ENCODE results near the gene DCN.

The DCN gene

GRCh38 chr12:91154131-91154530, 28.5 kb downstream of the DCN start:
- no peaks in the 10 kb centered on the region for H3K36me3 ChIP-seq (ENCODE audit: insufficient read depth, low read length)
- TF ChIP-seq CTCF (IDR thresholded peaks at IDR 0.05; ENCODE audit: borderline replicate concordance, extremely low read depth, low read length, poor library complexity, severe bottlenecking) (no peak), EZH2 (IDR thresholded peaks at IDR 0.05; ENCODE audit: borderline replicate concordance, low read depth, low read length, severe bottlenecking) (no peak)
- DNase-seq, result no peak
- no peaks in the 10 kb centered on the region for H3K27me3 ChIP-seq (ENCODE audit: insufficient read depth, low read length, poor library complexity)
- H3K27ac ChIP-seq (ENCODE audit: low read length), result no peak overlapping the region
- no peak overlapping the region for H3K9ac ChIP-seq (ENCODE audit: low read depth, low read length)
- H4K20me1 ChIP-seq (ENCODE audit: insufficient read depth, low read length), result no peaks in the 10 kb centered on the region
- no peak overlapping the region for H3K4me2 ChIP-seq (ENCODE audit: insufficient read depth, low read length)
- H2AFZ ChIP-seq (ENCODE audit: low read depth, low read length), result no peak overlapping the region
- no peaks in the 10 kb centered on the region for H3K4me1 ChIP-seq (ENCODE audit: insufficient read depth, low read length)
- ATAC-seq (ENCODE audit: insufficient read depth, low read depth), result no peak
- H3K4me3 ChIP-seq (ENCODE audit: low read depth in 1 of 2, low read length in 2 of 2), result no peak overlapping the region
- no peaks in the 10 kb centered on the region for H3K79me2 ChIP-seq (ENCODE audit: insufficient read depth, low read length)
- H3K9me3 ChIP-seq (ENCODE audit: insufficient read depth, low read length, severe bottlenecking), result no peaks in the 10 kb centered on the region

- no peaks in the 10 kb centered on the region for H3K27me3 ChIP-seq (ENCODE audit: insufficient read depth, low read length, poor library complexity)
- H3K4me1 ChIP-seq (ENCODE audit: insufficient read depth, low read length), result no peaks in the 10 kb centered on the region
- no peak for ATAC-seq (ENCODE audit: insufficient read depth, low read depth)
- no peak overlapping the region for H2AFZ ChIP-seq (ENCODE audit: low read depth, low read length)
- no peak overlapping the region for H3K4me2 ChIP-seq (ENCODE audit: insufficient read depth, low read length)
- no peaks in the 10 kb centered on the region for H3K9me3 ChIP-seq (ENCODE audit: insufficient read depth, low read length, severe bottlenecking)
- H3K27ac ChIP-seq (ENCODE audit: low read length), result no peak overlapping the region
- no peak overlapping the region for H3K4me3 ChIP-seq (ENCODE audit: low read depth in 1 of 2, low read length in 2 of 2)
- no peak overlapping the region for H3K9ac ChIP-seq (ENCODE audit: low read depth, low read length)
- DNase-seq, result no peak
- TF ChIP-seq CTCF (IDR thresholded peaks at IDR 0.05; ENCODE audit: borderline replicate concordance, extremely low read depth, low read length, poor library complexity, severe bottlenecking) (no peak), EZH2 (IDR thresholded peaks at IDR 0.05; ENCODE audit: borderline replicate concordance, low read depth, low read length, severe bottlenecking) (no peak)
- no peaks in the 10 kb centered on the region for H3K79me2 ChIP-seq (ENCODE audit: insufficient read depth, low read length)
- H3K36me3 ChIP-seq (ENCODE audit: insufficient read depth, low read length), result no peaks in the 10 kb centered on the region
- H4K20me1 ChIP-seq (ENCODE audit: insufficient read depth, low read length), result no peaks in the 10 kb centered on the region
These were observed 38.6 kb downstream of the DCN start for GRCh38 chr12:91144053-91144452.

GRCh38 chr12:91143206-91143605, 39.4 kb downstream of the DCN start:
- Histone ChIP-seq H3K4me3 (ENCODE audit: low read depth in 1 of 2, low read length in 2 of 2) (no peak overlapping the region), H3K4me1 (ENCODE audit: insufficient read depth, low read length) (no peaks in the 10 kb centered on the region), H3K27me3 (ENCODE audit: insufficient read depth, low read length, poor library complexity) (no peaks in the 10 kb centered on the region), H3K36me3 (ENCODE audit: insufficient read depth, low read length) (no peaks in the 10 kb centered on the region), H3K9me3 (ENCODE audit: insufficient read depth, low read length, severe bottlenecking) (no peaks in the 10 kb centered on the region), H4K20me1 (ENCODE audit: insufficient read depth, low read length) (no peaks in the 10 kb centered on the region), H3K79me2 (ENCODE audit: insufficient read depth, low read length) (no peaks in the 10 kb centered on the region), H3K27ac (ENCODE audit: low read length) (no peak overlapping the region), H3K9ac (ENCODE audit: low read depth, low read length) (no peak overlapping the region), H3K4me2 (ENCODE audit: insufficient read depth, low read length) (no peak overlapping the region), H2AFZ (ENCODE audit: low read depth, low read length) (no peak overlapping the region)
- DNase-seq (no peak), ATAC-seq (ENCODE audit: insufficient read depth, low read depth) (no peak)
- no peak for TF ChIP-seq EZH2 (IDR thresholded peaks at IDR 0.05; ENCODE audit: borderline replicate concordance, low read depth, low read length, severe bottlenecking)
- no peak for TF ChIP-seq CTCF (IDR thresholded peaks at IDR 0.05; ENCODE audit: borderline replicate concordance, extremely low read depth, low read length, poor library complexity, severe bottlenecking)

- H3K4me3 ChIP-seq (ENCODE audit: low read depth in 1 of 2, low read length in 2 of 2), result no peak overlapping the region
- no peaks in the 10 kb centered on the region for H3K79me2 ChIP-seq (ENCODE audit: insufficient read depth, low read length)
- no peak overlapping the region for H3K9ac ChIP-seq (ENCODE audit: low read depth, low read length)
- H3K27ac ChIP-seq (ENCODE audit: low read length), result no peak overlapping the region
- no peaks in the 10 kb centered on the region for H3K36me3 ChIP-seq (ENCODE audit: insufficient read depth, low read length)
- DNase-seq, result no peak
- no peak overlapping the region for H2AFZ ChIP-seq (ENCODE audit: low read depth, low read length)
- H3K27me3 ChIP-seq (ENCODE audit: insufficient read depth, low read length, poor library complexity), result no peaks in the 10 kb centered on the region
- H4K20me1 ChIP-seq (ENCODE audit: insufficient read depth, low read length), result no peaks in the 10 kb centered on the region
- TF ChIP-seq EZH2 (IDR thresholded peaks at IDR 0.05; ENCODE audit: borderline replicate concordance, low read depth, low read length, severe bottlenecking) (no peak), CTCF (IDR thresholded peaks at IDR 0.05; ENCODE audit: borderline replicate concordance, extremely low read depth, low read length, poor library complexity, severe bottlenecking) (no peak)
- H3K4me1 ChIP-seq (ENCODE audit: insufficient read depth, low read length), result no peaks in the 10 kb centered on the region
- H3K9me3 ChIP-seq (ENCODE audit: insufficient read depth, low read length, severe bottlenecking), result no peaks in the 10 kb centered on the region
- no peak for ATAC-seq (ENCODE audit: insufficient read depth, low read depth)
- H3K4me2 ChIP-seq (ENCODE audit: insufficient read depth, low read length), result no peak overlapping the region
These were observed 40.4 kb downstream of the DCN start for GRCh38 chr12:91142221-91142631.
